Peyer's patch (tissue), 4 donors: ENCODE data around the gene U2AF1L4.

Source experiments
- CTCF ChIP-seq, 6 experiments: fragments of 450-650 bp in 4 of 6; fragments of 200-600 bp in 2 of 6; sonication (generic) in 1 of 6; IDR thresholded peaks; one replicate each; pipeline ENCODE4 v1.5.1; 2017 to 2019; ENCODE audit warnings: antibody characterized with exemption in 6 of 6, mild to moderate bottlenecking in 3 of 6, moderate library complexity in 1 of 6
- POLR2A ChIP-seq, 2 donors: fragments of 450-650 bp; IDR thresholded peaks; one replicate each; pipeline ENCODE4 v1.5.1; 2017; ENCODE audit warnings: antibody characterized with exemption in 2 of 2, mild to moderate bottlenecking in 2 of 2, moderate library complexity in 2 of 2

GRCh38 chr19:35767288-35768081 is 22.3 kb upstream of the U2AF1L4 start:
- TF ChIP-seq CTCF (IDR thresholded peaks at IDR 0.05) (no peak), POLR2A (IDR thresholded peaks at IDR 0.05) (no peak)
